ENCODE data around the gene FAM25C.
"Not testable (repeated sequence)": the region's sequence is repeated elsewhere in the genome, so short reads cannot be mapped to it uniquely, and the experiment has no call there.

FAM25C gene

DNA sequence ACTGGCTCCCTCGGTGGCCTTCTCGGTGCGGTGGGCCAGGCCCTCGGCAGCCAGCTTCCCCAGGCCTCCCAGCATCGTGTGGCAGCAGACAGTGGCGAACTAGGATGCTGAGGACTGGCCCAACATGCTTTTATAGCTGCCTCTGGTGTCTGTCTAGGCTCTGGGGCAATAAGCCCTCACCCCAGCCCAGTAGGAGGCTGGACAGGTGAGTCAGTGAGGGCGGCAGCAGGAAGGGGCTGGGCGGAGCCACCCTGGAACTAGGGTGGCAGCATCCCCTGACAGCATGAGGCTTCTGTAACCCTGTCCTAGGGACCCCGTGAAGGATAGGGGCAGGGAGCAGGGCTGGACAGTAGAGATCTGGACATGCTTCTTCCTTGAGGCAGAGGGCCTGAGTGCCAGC, at the start of gene FAM25C:
TSS of gene FAM25C (minus strand) at position 101 of the 400 bp plus-strand sequence. CDS start at position 75, 26 bp downstream.
- FAIRE-seq: not testable (repeated sequence)

GRCh38 chr10:48044557-48044956, 45.0 kb upstream of the FAM25C start:
- not testable (repeated sequence) for FAIRE-seq

- FAIRE-seq: not testable (repeated sequence)
Observed at GRCh38 chr10:48031390-48031789, 31.8 kb upstream of the FAM25C start.

DNA sequence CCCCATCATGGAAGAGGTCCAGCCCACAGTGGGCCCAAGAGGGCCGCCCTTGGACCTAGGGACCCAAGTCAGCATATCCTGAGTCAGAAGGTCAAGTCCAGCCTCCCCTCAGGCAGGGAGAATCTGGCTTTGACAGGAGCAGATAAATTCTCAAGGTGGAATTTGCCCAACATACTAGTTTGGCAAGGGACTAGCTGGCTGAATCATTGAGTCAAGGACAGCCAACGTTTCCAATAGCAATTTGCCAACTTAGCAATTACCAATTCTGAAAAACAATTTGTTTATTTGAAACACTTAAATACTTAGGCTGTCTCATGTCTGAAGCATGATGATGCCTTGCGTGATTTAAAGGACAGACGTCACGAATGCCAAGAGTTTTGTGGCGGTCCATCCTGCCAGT, 2.7 kb upstream of the FAM25C start:
- not testable (repeated sequence) for FAIRE-seq

GRCh38 chr10:47994045-47994444, 5.5 kb downstream of the FAM25C start:
- FAIRE-seq: not testable (repeated sequence)

DNA sequence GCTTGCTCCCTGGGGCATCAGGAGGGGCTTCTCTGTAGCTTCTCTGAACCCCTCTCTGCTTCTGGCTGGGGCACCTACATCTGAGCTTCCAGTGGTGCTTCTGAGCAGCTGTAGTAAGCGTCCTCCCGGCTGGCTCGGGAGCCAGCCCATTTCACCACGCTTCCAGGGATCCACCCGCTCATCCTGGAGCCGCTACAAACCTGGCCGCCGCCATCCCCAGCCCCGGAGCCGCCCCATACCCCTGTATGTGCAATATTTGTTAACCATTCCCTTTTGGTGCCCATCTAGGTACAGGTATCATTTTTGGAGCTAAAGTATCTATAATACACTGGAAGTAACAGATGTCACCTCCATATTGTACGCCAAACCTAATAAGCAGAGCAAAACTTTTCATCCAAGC, 7.0 kb downstream of the FAM25C start:
- FAIRE-seq: not testable (repeated sequence)

GRCh38 chr10:47991706-47992105, 7.9 kb downstream of the FAM25C start:
- not testable (repeated sequence) for FAIRE-seq

- FAIRE-seq: not testable (repeated sequence)
Observed at GRCh38 chr10:47990097-47990496, 9.5 kb downstream of the FAM25C start.

DNA sequence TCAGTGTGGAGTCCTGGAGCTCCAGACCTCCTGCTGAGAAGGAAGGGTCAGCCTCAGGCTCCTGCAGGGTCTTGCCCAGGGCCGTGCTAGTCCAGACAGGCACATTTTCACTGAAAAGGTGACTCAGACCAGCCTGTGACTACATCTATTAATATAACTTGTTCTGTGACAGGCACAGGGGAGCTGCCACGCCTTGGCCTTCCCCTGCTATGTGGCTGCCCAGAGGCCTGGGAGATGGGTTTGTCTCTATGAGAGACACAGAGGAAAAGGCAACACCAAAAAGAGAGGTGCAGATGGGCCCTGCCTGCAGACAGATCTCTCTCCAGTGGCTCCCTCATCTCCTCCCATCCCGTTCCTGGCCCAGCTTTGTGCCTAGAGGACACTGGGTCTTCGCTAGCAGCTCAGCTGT, 10.0 kb downstream of the FAM25C start:
- FAIRE-seq: not testable (repeated sequence)

- FAIRE-seq: not testable (repeated sequence)
Observed at GRCh38 chr10:47988718-47989541, 10.7 kb downstream of the FAM25C start.

DNA sequence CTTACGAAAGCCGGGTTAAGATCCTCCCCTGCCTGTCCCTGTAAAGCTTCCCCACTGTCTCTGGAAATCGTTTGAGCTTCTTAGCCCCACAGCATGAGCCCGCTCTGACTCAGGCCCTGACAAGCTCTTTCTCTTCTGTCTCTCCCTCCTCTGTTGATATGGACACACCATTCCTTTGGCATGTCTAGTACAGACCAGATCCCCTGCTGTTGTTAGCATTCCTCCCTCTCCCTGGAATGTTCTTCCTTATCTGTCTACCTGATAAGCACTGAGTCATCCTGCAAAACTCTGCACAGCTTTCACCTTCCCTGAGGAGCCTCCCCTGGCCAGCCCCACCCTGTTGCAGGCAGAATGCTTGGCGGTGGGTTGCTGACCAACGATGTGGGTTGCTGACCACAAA, 11.6 kb downstream of the FAM25C start:
- not testable (repeated sequence) for FAIRE-seq

GRCh38 chr10:47986413-47987230, 13.0 kb downstream of the FAM25C start:
- FAIRE-seq: not testable (repeated sequence)

- not testable (repeated sequence) for FAIRE-seq
Observed at GRCh38 chr10:47975409-47975808, 24.2 kb downstream of the FAM25C start.

DNA sequence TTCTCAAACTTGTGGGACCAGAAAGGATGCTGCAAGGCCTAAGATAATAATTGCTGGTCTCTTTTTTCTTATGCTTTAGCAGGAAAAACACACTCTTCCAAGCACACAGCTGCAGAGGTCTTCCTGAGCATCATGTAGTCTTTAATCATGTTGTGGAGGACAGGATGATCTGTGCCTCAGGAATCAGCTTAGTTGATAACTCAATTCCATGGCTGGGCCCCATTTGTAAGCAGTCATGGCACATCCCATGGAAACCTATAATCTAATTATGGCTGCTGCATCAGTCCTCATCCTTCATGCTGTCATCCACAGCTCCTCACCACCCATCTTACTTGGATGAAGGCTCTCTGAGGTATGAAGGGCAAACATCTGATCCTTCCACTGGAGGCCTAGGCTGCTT, 26.5 kb downstream of the FAM25C start:
- not testable (repeated sequence) for FAIRE-seq

- not testable (repeated sequence) for FAIRE-seq
Observed at GRCh38 chr10:47972077-47972476, 27.5 kb downstream of the FAM25C start.

- FAIRE-seq: not testable (repeated sequence)
Observed at GRCh38 chr10:47971598-47971997, 28.0 kb downstream of the FAM25C start.

- not testable (repeated sequence) for FAIRE-seq
Observed at GRCh38 chr10:47970047-47970446, 29.5 kb downstream of the FAM25C start.

DNA sequence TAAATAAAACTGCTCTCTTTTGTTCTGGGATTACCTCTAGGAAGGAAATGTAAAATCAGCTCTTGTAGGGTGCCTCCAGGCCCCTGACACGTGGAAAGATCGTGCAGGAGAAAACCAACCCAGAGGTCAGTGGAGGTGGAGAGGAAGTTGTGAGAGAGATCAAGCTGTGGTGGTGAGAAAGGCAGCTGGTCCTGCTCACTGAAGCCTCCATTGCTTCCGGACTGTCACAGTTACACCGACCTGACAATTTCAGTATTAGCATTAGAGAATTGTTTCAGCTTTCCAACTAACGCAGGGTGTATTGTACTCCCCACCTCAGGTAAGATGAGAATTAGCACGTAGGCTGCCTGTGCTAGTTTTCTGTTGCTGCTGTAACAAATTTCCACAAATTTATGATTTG, 30.6 kb downstream of the FAM25C start:
- FAIRE-seq: not testable (repeated sequence)

DNA sequence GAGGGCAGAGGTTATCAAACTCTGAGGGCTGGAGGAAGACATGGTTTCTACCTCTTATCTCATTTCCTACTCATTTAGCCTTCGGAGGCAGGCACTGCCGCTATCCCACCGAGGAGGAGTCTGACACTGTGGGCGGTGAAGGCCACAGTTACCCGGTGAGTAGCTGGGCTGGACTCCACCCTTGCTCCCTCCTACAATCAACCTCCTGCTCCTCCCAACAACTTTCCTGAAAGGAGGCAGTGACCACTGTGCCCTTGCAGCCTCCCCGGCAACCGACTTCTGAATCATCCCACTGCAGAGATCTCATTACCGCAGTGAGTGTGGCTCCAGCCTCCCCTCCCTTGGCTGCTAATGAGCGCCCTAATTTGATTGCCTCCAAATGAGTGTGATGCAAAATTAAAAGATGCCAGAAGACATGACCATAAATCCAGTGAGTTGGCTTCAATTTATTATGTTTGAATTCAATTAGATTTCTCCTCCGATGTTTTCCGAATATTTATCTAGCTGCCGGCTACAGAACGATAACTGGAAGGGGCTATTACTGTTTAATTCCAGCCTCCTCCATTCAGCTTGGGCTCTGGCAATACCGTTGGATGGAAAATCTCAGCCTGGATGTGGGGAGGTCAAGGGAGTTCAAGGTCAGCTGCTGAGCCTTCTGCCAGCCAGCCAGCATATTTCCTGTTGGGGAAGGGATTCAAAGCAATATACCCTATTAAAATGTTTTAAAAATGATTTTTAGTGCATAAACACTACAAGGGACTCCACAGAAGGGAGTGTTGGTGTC, 35.1 kb downstream of the FAM25C start:
- not testable (repeated sequence) for FAIRE-seq

DNA sequence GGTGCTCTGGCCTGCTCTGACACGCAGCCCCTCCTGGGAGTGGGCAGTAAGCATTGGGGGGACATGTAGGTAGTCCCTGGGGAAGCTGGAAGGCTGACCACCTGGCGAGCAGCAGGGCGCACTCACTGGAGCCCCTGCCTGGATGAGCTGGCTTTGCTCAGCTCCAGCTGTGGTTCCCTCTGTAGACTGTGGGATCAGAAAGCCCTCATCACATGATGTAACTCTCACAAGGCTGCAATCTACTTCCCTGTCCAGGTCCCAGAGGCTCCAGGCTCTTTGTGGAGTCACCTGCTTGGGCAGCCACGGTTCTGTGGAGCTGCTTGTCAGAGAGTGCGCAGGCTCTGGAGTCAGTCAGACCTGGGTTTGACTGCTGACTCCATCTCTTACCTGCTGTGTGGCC, 36.8 kb downstream of the FAM25C start:
- not testable (repeated sequence) for FAIRE-seq

DNA sequence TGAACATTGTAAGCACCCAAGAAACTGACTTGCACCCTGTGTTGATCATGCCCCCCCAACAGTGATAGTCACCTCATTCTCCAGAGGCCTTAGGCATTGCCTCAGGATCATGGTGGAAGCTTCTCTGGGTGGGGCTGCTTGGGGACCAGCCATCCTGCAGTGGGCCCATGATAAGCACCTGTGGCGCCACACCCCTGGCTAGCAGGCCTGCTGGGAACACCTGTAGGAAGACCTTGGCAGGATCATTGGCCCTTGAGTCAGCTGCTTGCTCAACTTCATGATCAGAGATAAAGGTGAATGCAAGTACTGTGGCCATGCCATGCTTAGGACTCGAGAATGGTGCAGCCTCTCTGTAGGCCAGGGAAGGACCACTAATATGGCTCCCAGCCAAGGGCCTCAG, 38.9 kb downstream of the FAM25C start:
- FAIRE-seq: not testable (repeated sequence)

- FAIRE-seq: not testable (repeated sequence)
Observed at GRCh38 chr10:47959677-47960076, 39.9 kb downstream of the FAM25C start.

DNA sequence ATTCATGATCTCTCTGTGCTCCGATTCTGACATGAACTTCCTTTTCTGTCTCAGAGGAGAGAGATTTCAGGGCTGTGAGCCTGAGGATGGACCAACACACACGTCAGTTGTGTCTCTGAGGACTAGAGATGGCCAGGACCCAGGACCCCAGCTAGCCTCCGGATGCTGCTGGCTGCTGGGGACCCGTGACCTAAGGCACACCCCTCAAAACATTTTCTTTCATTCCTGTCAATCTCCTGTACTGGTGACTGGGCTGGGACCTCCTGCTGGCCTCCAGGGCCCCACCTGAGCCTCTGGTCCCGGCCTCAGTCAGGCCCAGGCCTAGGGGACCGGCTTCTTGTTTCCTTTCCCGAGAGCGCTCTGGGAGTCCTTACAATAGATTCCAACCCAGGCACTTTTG, 42.4 kb downstream of the FAM25C start:
- not testable (repeated sequence) for FAIRE-seq

All from A204.1 (cell line).